Neuronal stem cell (in vitro differentiated cells): ENCODE measurements around the gene ZFP62.

Experiments used
- DNase-seq: peaks from one replicate; pipeline ENCODE4 v3.0.0-alpha.2; 2013; ENCODE audit warnings: low spot score
- H2AFZ ChIP-seq: one replicate; pipeline ENCODE4 v1.6.1; 2013; ENCODE audit warnings: mild to moderate bottlenecking, low read length, inconsistent platforms
- H2AK5ac ChIP-seq: 2 replicates; pipeline ENCODE4 v1.6.1; 2013; ENCODE audit warnings: low read depth, mild to moderate bottlenecking, inconsistent platforms, low read length, moderate library complexity, mixed read lengths
- H2BK120ac ChIP-seq: 2 replicates; pipeline ENCODE4 v1.6.1; 2013; ENCODE audit warnings: low read depth, mild to moderate bottlenecking, inconsistent platforms, low read length, moderate library complexity, mixed read lengths
- H2BK12ac ChIP-seq: one replicate; pipeline ENCODE4 v1.6.1; 2013; ENCODE audit warnings: low read length, inconsistent platforms
- H2BK15ac ChIP-seq: 2 replicates; pipeline ENCODE4 v1.6.1; 2013; ENCODE audit warnings: mild to moderate bottlenecking, low read length, inconsistent platforms, mixed read lengths
- H2BK5ac ChIP-seq: one replicate; pipeline ENCODE4 v1.6.1; 2013; ENCODE audit warnings: inconsistent platforms, mild to moderate bottlenecking, low read length, moderate library complexity
- H3K14ac ChIP-seq: one replicate; pipeline ENCODE4 v1.6.1; 2013; ENCODE audit warnings: low read length, inconsistent platforms
- H3K18ac ChIP-seq: 2 replicates; pipeline ENCODE4 v1.6.1; 2013; ENCODE audit warnings: low read length, inconsistent platforms
- H3K23ac ChIP-seq: 2 replicates; pipeline ENCODE4 v1.6.1; 2013; ENCODE audit warnings: low read depth, mild to moderate bottlenecking, mixed read lengths, low read length, inconsistent platforms; ENCODE audit not compliant: poor library complexity
- H3K27ac ChIP-seq: replicated peaks from 3 replicates; pipeline ENCODE4 v1.5.1; 2013; ENCODE audit warnings: low read length, inconsistent platforms
- H3K27me3 ChIP-seq, 3 experiments: 2 replicates each; pipeline ENCODE4 v1.6.1; 2013; ENCODE audit warnings: low read length in 3 of 3, mild to moderate bottlenecking in 2 of 3, inconsistent platforms in 1 of 3, low read depth in 1 of 3, mixed read lengths in 1 of 3, moderate library complexity in 1 of 3; ENCODE audit not compliant: control insufficient read depth in 3 of 3, insufficient read depth in 3 of 3
- H3K36me3 ChIP-seq, 2 donors: replicated peaks in 1 of 2; 2 replicates each; pipeline ENCODE4 v1.6.1; 2013; ENCODE audit warnings: low read length in 2 of 2; ENCODE audit not compliant: control insufficient read depth in 2 of 2, insufficient read depth in 2 of 2
- H3K4ac ChIP-seq: 2 replicates; pipeline ENCODE4 v1.6.1; 2013; ENCODE audit warnings: inconsistent platforms, mild to moderate bottlenecking, low read length, moderate library complexity
- H3K4me1 ChIP-seq, 2 donors: 1 replicate in 1 of 2; 2 replicates in 1 of 2; pipeline ENCODE4 v1.6.1; 2013; ENCODE audit warnings: low read length in 2 of 2, low read depth in 1 of 2; ENCODE audit not compliant: control insufficient read depth in 2 of 2, insufficient read depth in 1 of 2
- H3K4me2 ChIP-seq: one replicate; pipeline ENCODE4 v1.6.1; 2013; ENCODE audit warnings: mild to moderate bottlenecking, low read length, inconsistent platforms; ENCODE audit not compliant: insufficient read depth, poor library complexity, severe bottlenecking
- H3K4me3 ChIP-seq, 2 donors: 2 replicates each; pipeline ENCODE4 v1.5.1; 2013; ENCODE audit warnings: low read length in 2 of 2, mild to moderate bottlenecking in 2 of 2, inconsistent platforms in 1 of 2, moderate library complexity in 1 of 2
- H3K79me1 ChIP-seq: one replicate; pipeline ENCODE4 v1.6.1; 2013; ENCODE audit warnings: low read depth, mild to moderate bottlenecking, inconsistent platforms, low read length, moderate library complexity
- H3K9ac ChIP-seq: one replicate; pipeline ENCODE4 v1.6.1; 2013; ENCODE audit warnings: mild to moderate bottlenecking, low read depth, low read length, inconsistent platforms; ENCODE audit not compliant: poor library complexity
- H3K9me3 ChIP-seq, 2 donors: replicated peaks in 1 of 2; 2 replicates each; pipeline versions ENCODE3 to v1.6.1; 2013; ENCODE audit warnings: low read length in 2 of 2, mild to moderate bottlenecking in 2 of 2, inconsistent platforms in 1 of 2, low read depth in 1 of 2, mixed read lengths in 1 of 2, moderate library complexity in 1 of 2; ENCODE audit not compliant: control insufficient read depth in 2 of 2, insufficient read depth in 1 of 2
- H4K8ac ChIP-seq: one replicate; pipeline ENCODE4 v1.6.1; 2013; ENCODE audit warnings: low read depth, mild to moderate bottlenecking, inconsistent platforms, low read length, moderate library complexity
- H4K91ac ChIP-seq: one replicate; pipeline ENCODE4 v1.6.1; 2013; ENCODE audit warnings: low read length, low read depth, mild to moderate bottlenecking, inconsistent platforms; ENCODE audit not compliant: poor library complexity
- WGBS, 2 donors: extraction: QIAGEN DNeasy Blood & Tissue Kit; methylation state at CpG; one replicate each; pipeline ENCODE4 v1.1.7; 2013; ENCODE audit warnings: missing lambda C conversion rate in 2 of 2, mixed read lengths in 1 of 2; ENCODE audit not compliant: insufficient read length in 2 of 2, insufficient replicate concordance in 1 of 2; ENCODE audit errors: extremely low coverage in 2 of 2; 5-methylcytosine and 5-hydroxymethylcytosine counted together

Gene ZFP62

DNA sequence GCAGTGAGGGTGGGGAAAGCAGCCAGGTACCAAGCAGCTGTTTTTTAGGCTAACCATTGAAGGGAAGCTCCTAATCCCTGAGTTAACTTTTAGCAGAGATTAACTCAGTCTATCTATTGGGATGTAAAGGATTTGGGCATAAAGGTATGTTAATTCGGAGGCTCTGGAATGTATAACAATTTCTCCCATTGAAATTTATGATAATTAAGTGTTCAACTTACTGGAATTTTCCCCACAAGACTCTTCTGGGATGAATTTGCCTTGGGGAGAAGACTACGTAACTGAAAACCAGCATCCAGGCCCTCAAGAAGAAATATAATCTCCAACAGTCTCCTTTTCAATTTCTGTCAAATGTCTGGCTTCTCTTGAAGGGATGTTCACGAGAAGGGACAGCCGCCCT lies 23.6 kb downstream of the ZFP62 start:
- Histone ChIP-seq H2BK15ac (no peak overlapping the region), H4K8ac (no peak overlapping the region), H2BK5ac (no peak overlapping the region), H3K79me1 (no peaks in the 10 kb centered on the region), H3K14ac (no peak overlapping the region), H3K4me2 (no peak overlapping the region), H3K23ac (no peak overlapping the region), H3K4me1 (no peaks in the 10 kb centered on the region), H4K91ac (no peak overlapping the region), H2AFZ (no peak overlapping the region), H3K4me3 (no peak overlapping the region), H3K27me3 (peaks cover 0 to under 1% (median 0%) of the 10 kb centered on the region in 3 experiments), H2BK120ac (no peak overlapping the region), H2BK12ac (no peak overlapping the region), H3K4ac (no peak overlapping the region), H2AK5ac (no peak overlapping the region), H3K9ac (no peak overlapping the region), H3K9me3 (peaks cover 4 to 5% of the 10 kb centered on the region in 2 donors), H3K27ac (no peak overlapping the region), H3K18ac (no peak overlapping the region), H3K36me3 (peaks cover 0 to 1% of the 10 kb centered on the region in 2 donors)
- no peak for DNase-seq
- no CpG with 5 or more reads among the region's 4 CpGs for WGBS, 2 donors

DNA sequence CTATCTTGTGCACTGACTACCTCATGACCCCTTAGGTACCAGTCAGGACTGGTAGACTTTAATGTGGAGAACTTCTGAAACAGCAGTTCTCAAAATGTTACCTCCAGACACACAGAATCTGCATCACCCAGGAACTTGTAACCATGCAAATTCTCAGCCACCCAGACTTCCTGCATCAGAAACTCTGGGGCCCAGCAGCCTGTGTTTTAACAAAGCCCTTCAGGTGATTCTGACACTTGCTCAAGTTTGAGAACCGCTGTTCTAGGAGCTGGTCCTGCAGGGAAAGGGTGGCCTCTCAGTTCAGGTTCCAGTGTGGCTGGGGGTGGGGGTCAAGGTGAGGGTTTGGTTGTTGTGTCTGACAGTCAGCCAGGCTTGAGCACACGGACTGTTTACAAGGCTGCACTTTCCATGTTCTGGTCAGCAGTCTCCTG lies 28.4 kb downstream of the ZFP62 start:
- Histone ChIP-seq H2AK5ac (no peak overlapping the region), H3K4ac (no peak overlapping the region), H3K4me3 (no peak overlapping the region), H3K79me1 (no peaks in the 10 kb centered on the region), H3K27ac (no peak overlapping the region), H3K14ac (no peak overlapping the region), H3K9ac (no peak overlapping the region), H2BK5ac (no peak overlapping the region), H4K8ac (no peak overlapping the region), H2AFZ (no peak overlapping the region), H3K9me3 (peaks cover 10 to 23% of the 10 kb centered on the region in 2 donors), H2BK12ac (no peak overlapping the region), H3K36me3 (peaks cover 0 to 3% of the 10 kb centered on the region in 2 donors), H3K4me2 (no peak overlapping the region), H3K4me1 (peaks cover 0 to 4% of the 10 kb centered on the region in 2 donors), H4K91ac (no peak overlapping the region), H3K23ac (no peak overlapping the region), H2BK15ac (no peak overlapping the region), H2BK120ac (no peak overlapping the region), H3K18ac (no peak overlapping the region), H3K27me3 (peaks cover 0 to 13% (median 0%) of the 10 kb centered on the region in 3 experiments)
- WGBS, 2 donors = no CpG with 5 or more reads among the region's 2 CpGs
- no peak for DNase-seq

DNA sequence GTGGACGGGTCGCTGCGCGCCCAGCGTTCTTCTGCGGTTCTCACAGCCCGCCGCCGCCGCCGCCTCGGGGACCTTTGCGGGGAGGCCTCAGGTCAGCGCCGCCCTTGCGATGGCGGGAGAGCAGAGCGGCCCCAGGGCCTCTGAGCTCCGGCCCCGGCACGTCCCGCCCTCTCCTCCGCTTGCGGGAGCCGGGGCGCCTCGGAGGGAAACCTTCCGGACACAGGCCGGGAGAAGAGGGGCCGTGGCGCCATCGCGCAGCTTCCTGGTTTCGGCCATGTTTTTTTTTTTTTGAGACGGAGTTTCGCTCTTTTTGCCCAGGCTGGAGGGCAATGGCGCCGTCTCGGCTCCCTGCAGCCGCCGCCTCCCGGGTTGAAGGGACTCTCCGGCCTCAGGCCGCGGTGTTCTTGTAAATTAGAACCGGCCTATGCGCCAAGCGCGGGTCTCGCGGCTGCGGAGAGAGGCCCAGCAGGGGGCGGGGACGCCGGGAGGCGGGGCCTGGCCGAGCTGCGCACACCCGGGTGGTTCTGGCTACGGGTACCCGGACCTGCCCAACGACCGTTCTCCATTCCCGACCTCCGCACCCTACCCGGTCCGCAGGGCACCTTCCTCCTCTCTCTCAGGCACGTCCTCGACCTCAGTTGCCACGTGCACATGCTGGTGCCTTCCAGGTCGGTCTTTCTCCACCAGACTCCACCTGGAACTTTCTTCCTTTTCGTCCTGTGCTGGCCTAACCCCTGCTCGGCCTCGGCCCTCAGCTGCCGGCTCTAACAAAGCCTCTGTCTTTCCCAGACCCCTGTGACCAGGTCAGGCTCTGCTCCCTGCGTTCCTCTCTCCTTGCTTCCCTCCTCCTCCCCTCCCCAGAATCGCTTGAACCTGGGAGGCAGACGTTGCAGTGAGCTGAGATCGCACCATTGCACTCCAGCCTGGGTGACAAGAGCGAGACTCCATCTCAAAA lies 29.7 kb downstream of the ZFP62 start:
- Histone ChIP-seq H2BK12ac (no peak overlapping the region), H4K91ac (peak overlapping the region; percentile 97), H3K4me2 (peak overlapping the region; percentile 88), H4K8ac (no peak overlapping the region), H3K27ac (peak overlapping the region; percentile 61), H2BK120ac (peak overlapping the region; percentile 47), H3K23ac (peak overlapping the region; percentile 78), H3K4ac (no peak overlapping the region), H3K27me3 (peaks cover 0 to 13% (median 0%) of the 10 kb centered on the region in 3 experiments), H2BK15ac (peak overlapping the region; percentile 46), H2AK5ac (peak overlapping the region; percentile 49), H3K79me1 (no peaks in the 10 kb centered on the region), H3K4me1 (peaks cover 0 to 4% of the 10 kb centered on the region in 2 donors), H2AFZ (peak overlapping the region; percentile 77), H3K36me3 (peaks cover 0 to 3% of the 10 kb centered on the region in 2 donors), H3K9me3 (peaks cover 10 to 23% of the 10 kb centered on the region in 2 donors), H3K4me3 (peak overlapping the region in 1 of 2 donors; percentile 83), H2BK5ac (peak overlapping the region; percentile 26), H3K9ac (peak overlapping the region; percentile 87), H3K18ac (peak overlapping the region; percentile 96), H3K14ac (peak overlapping the region; percentile 67)
- WGBS, 2 donors = no CpG with 5 or more reads among the region's 80 CpGs
- DNase-seq = peak; percentile 40
